ENCODE measurements around the gene TRAPPC12. TPM values are rescaled to one million over a fixed set of nuclear protein-coding genes. Genes with fewer than 3 reads are reported as not detected.

Gene TRAPPC12
- total RNA-seq, 1 experiment from 2014 or later: 85.0 TPM

DNA sequence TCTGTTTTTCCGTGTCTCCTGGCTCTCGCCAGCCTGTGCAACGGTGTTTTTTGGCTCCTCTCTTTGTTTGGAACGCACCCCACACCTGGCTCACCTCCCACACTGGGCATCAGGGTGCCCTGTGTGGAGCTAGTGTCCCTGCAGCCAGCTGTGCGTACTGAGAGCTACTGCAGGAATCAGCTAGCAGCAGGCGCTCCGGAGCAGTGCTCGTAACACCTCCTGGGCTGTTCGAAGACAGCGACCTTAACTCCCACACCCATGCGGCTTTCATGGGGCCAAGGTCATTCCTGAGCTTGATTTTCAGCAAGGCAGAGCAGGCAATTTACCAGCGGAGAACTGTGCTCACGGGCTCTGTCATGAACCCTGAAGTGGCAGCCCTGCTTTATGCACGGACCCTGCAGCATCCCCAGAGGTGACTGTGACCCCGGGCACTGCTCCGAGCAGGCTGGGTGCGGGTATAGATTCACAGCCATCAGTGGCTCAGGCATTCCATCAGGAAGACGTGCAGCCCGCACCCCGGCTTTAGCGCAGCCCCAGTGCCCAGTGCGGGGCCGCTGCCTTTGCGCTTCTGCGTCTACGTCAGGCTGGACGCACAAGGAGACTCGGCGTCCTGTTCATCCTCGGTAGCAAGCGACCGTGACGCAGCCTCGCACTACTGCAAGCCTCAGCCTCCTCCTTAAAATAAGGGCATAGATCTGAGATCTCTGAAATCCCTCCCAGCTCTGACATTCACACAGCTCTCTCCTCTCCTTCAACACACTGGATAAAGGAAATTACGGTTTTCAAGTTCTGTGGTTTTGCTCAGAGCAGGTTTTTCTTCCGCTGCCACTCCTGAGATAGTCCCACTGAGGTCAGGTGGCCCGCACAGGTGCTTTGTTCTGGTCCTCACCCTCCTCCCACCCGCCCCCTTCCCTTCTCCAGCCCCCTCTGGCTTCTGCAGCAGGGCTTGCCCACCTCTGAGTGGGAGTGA, 81.6 kb downstream of the TRAPPC12 start:
- no peak for TF ChIP-seq CTCF (IDR thresholded peaks at IDR 0.05; ENCODE audit: insufficient read depth in 1 of 2, low read depth in 1 of 2, low read length in 1 of 2, severe bottlenecking in 1 of 2, unreplicated experiment in 1 of 2)
- Histone ChIP-seq H3K9me3 (no peaks in the 10 kb centered on the region), H3K4me1 (peaks cover 15% of the 10 kb centered on the region), H3K36me3 (ENCODE audit: control insufficient read depth, insufficient read depth, low read length) (peaks cover 1% of the 10 kb centered on the region; the same call in 1 of the 2 replicates), H3K4me3 (ENCODE audit: low read depth, low read length) (no peak overlapping the region), H3K27me3 (replicated peaks; ENCODE audit: control insufficient read depth, insufficient read depth, low read length) (no peaks in the 10 kb centered on the region)
- no peak overlapping the region for H3K4me3 Mint-ChIP-seq (ENCODE audit: unreplicated experiment)
- no peak overlapping the region for H3K27ac Mint-ChIP-seq (ENCODE audit: unreplicated experiment)
- POLR2A ChIA-PET: no interaction called here
- DNase-seq: no peak
- CTCF ChIA-PET: no interaction called here
- H3K4me1 Mint-ChIP-seq (ENCODE audit: low read depth, unreplicated experiment): no peaks in the 10 kb centered on the region
- H3K9me3 Mint-ChIP-seq (ENCODE audit: unreplicated experiment): no peaks in the 10 kb centered on the region
- BruUV-seq (replicated peaks): no TSS peak
- intact Hi-C loops (cut with micrococcal nuclease; ENCODE audit: unreplicated experiment): loop anchor here (5.0 kb wide), 1 partner anchor 76 kb away; no protein-coding TSS in a partner anchor
- H3K36me3 Mint-ChIP-seq (ENCODE audit: insufficient read depth, unreplicated experiment): peaks cover 12% of the 10 kb centered on the region
- no peaks in the 10 kb centered on the region for H3K27me3 Mint-ChIP-seq (ENCODE audit: insufficient read depth, unreplicated experiment)

DNA sequence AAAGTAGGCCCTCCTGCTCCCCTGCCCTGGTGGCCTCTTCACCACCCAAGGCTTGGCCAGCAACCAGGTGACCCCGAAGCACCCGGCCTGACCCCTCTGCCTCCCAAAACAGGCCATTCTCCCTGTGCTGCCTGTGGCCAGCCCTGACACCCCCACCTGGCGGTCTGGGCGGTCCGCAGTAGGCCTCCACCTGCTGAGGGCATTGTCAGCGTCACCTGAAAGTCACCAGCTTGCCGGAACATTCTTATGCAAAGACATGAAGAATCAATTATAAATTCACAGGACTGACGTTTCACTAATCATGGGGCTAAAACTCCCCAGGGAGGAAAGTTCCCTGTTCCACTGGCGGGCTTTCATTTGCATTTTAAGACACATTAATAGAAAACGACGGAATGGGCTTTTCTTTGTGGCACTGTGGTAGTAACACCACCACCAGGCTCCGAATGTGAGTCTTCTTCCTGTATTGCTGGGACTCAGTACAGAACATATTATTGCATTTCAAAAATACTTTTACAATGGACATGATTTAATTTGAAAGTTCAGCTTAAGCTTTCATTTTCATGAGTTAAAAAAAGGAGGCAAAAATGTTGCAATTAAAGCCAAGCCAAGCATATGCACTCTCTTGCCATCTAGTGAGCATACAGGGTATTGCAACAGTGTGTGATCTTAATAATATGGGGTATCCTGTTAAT, 82.5 kb downstream of the TRAPPC12 start:
- ChIA-PET POLR2A (no interaction called here), CTCF (interaction anchor here (1.4 kb wide), 1 partner anchor 38 kb away, joined by 7 read pairs; no protein-coding TSS in a partner anchor)
- peak in 1 of 2 experiments; percentile 57 for DNase-seq
- Histone ChIP-seq H3K27me3 (replicated peaks; ENCODE audit: control insufficient read depth, insufficient read depth, low read length) (no peaks in the 10 kb centered on the region), H3K4me1 (peaks cover 20% of the 10 kb centered on the region), H3K4me3 (ENCODE audit: low read depth, low read length) (no peak overlapping the region), H3K36me3 (ENCODE audit: control insufficient read depth, insufficient read depth, low read length) (peaks cover 1% of the 10 kb centered on the region; the same call in 1 of the 2 replicates), H3K9me3 (no peaks in the 10 kb centered on the region)
- Mint-ChIP-seq H3K4me1 (ENCODE audit: low read depth, unreplicated experiment) (no peaks in the 10 kb centered on the region), H3K27ac (ENCODE audit: unreplicated experiment) (no peak overlapping the region), H3K36me3 (ENCODE audit: insufficient read depth, unreplicated experiment) (peaks cover 10% of the 10 kb centered on the region), H3K27me3 (ENCODE audit: insufficient read depth, unreplicated experiment) (no peaks in the 10 kb centered on the region), H3K4me3 (ENCODE audit: unreplicated experiment) (no peak overlapping the region), H3K9me3 (ENCODE audit: unreplicated experiment) (no peaks in the 10 kb centered on the region)
- BruUV-seq (replicated peaks): no TSS peak
- peak; percentile 74 to 84 for TF ChIP-seq CTCF (IDR thresholded peaks at IDR 0.05; ENCODE audit: insufficient read depth in 1 of 2, low read depth in 1 of 2, low read length in 1 of 2, severe bottlenecking in 1 of 2, unreplicated experiment in 1 of 2)
- intact Hi-C loops (cut with micrococcal nuclease; ENCODE audit: unreplicated experiment): loop anchor here (1.0 to 5.0 kb wide), 2 partner anchors 38 to 75 kb away; no protein-coding TSS in a partner anchor

DNA sequence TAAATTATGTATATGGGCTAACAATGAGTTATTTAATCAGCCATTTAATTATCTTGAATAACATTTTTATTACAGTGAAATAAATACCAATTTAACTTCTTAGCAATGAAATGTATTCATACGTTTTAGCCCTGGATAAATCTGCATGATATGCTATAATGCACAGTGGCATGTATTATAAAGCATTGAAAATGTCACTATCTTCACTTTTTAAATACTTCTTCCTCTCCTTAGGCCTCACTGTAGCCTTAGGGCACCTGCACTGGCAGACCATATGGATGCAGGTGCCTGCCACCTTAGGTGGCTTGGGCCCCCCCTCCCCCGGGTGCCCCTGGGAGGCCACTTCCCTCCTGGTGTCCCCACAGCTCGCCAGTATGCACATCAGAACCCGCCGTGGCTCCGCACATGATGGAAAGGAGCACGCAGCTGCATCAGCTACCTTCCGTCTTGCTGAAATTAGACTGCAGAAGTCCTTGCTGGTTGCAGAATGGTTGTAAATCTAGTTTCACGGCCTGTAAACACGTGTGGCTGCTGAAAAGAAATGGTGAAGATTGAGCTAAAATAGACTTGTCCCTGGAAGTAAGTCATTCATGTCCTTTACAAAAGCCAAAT, 83.1 kb downstream of the TRAPPC12 start:
- Mint-ChIP-seq H3K27me3 (ENCODE audit: insufficient read depth, unreplicated experiment) (no peaks in the 10 kb centered on the region), H3K4me3 (ENCODE audit: unreplicated experiment) (no peak overlapping the region), H3K4me1 (ENCODE audit: low read depth, unreplicated experiment) (no peaks in the 10 kb centered on the region), H3K27ac (ENCODE audit: unreplicated experiment) (no peak overlapping the region), H3K9me3 (ENCODE audit: unreplicated experiment) (no peaks in the 10 kb centered on the region), H3K36me3 (ENCODE audit: insufficient read depth, unreplicated experiment) (peaks cover 15% of the 10 kb centered on the region)
- Histone ChIP-seq H3K27me3 (replicated peaks; ENCODE audit: control insufficient read depth, insufficient read depth, low read length) (no peaks in the 10 kb centered on the region), H3K9me3 (no peaks in the 10 kb centered on the region), H3K4me1 (peaks cover 20% of the 10 kb centered on the region), H3K36me3 (ENCODE audit: control insufficient read depth, insufficient read depth, low read length) (peaks cover 1% of the 10 kb centered on the region; the same call in 1 of the 2 replicates), H3K4me3 (ENCODE audit: low read depth, low read length) (no peak overlapping the region)
- peak in 1 of 2 experiments; percentile 21 for DNase-seq
- ChIA-PET CTCF (interaction anchor here (1.4 kb wide), 1 partner anchor 39 kb away, joined by 7 read pairs; no protein-coding TSS in a partner anchor), POLR2A (no interaction called here)
- no peak for TF ChIP-seq CTCF (IDR thresholded peaks at IDR 0.05; ENCODE audit: insufficient read depth in 1 of 2, low read depth in 1 of 2, low read length in 1 of 2, severe bottlenecking in 1 of 2, unreplicated experiment in 1 of 2)
- intact Hi-C loops (cut with micrococcal nuclease; ENCODE audit: unreplicated experiment): loop anchor here (1.0 to 5.0 kb wide), 2 partner anchors 38 to 75 kb away; no protein-coding TSS in a partner anchor
- BruUV-seq (replicated peaks): no TSS peak

Data from Caco-2 (cell line).